ENCODE results near the gene MACROH2A1. TPM values are rescaled to one million over a fixed set of nuclear protein-coding genes. Genes with fewer than 3 reads are reported as not detected.

MACROH2A1 gene
- total and polyA plus RNA-seq, 10 of the 15 experiments (the other 5 are each of a cell fraction or from before 2014, with no cell fraction given): 45.7 to 230 (median 196) TPM

DNA sequence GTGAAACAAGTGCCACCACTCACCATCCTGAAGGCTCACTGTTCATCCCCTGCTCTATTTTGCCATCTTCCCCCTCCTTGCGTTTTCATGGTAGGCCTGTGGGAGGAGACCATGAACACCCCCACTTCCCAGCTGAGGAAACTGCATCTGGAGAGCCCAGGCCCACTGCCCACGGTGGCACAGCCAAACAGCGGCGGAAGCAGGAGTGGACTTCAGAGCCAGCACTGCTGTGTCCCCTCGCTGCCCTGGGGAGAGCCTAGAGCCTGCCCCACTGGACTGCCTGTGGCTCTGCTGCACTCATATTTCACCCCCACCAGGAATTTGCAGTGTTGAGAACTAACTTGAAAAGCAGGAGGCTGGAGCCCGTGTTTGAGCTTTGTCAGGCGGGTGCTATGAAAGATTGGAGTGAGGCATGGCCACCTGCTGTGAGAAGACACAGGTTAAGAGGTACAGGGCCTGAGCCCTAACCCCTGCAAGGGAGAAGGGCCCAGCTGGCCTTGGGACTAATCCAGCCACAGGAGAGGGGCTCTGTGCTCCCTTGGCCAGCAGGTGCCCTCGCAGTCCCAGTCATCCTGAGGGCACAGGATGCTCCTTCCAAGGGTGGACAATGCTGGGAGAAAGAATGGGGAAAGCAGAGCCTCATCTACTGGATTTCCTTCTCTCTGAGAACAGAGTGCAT, 79.0 kb downstream of the MACROH2A1 start:
- no peak for DNase-seq (ENCODE audit: low read depth, low spot score)
- ChIA-PET RAD21 (ENCODE audit: unreplicated experiment) (no interaction called here), POLR2A (no interaction called here), CTCF (no interaction called here), SMC1A (ENCODE audit: uncharacterized antibody, unreplicated experiment) (no interaction called here)
- TF ChIP-seq SUPT20H (IDR thresholded peaks at IDR 0.05; ENCODE audit: borderline replicate concordance, control insufficient read depth, low read depth, low read length) (no peak), CHD1 (IDR thresholded peaks at IDR 0.05; ENCODE audit: low read depth, low read length) (no peak), SREBF2 (IDR thresholded peaks at IDR 0.05; ENCODE audit: low read length) (no peak), RAD51 (IDR thresholded peaks at IDR 0.05) (no peak), EZH2 (IDR thresholded peaks at IDR 0.05; ENCODE audit: borderline replicate concordance, control insufficient read depth, low read depth, low read length) (no peak), CBX3 (IDR thresholded peaks at IDR 0.05; ENCODE audit: borderline replicate concordance, low read depth) (no peak), POLR2A (IDR thresholded peaks at IDR 0.05; ENCODE audit: low read depth, low read length) (no peak), KLF5 (IDR thresholded peaks at IDR 0.05; ENCODE audit: partially characterized antibody) (no peak), GABPA (IDR thresholded peaks at IDR 0.05; ENCODE audit: low read depth) (no peak), ETV6 (conservative IDR thresholded peaks at IDR 0.05 in 1 of 2, IDR thresholded peaks at IDR 0.05 in 1 of 2; ENCODE audit: borderline replicate concordance in 1 of 2, low read depth in 1 of 2) (no peak), ASH2L (IDR thresholded peaks at IDR 0.05; ENCODE audit: borderline replicate concordance, low read depth) (no peak), MTA3 (IDR thresholded peaks at IDR 0.05; ENCODE audit: borderline replicate concordance, low read length) (no peak), TCF3 (IDR thresholded peaks at IDR 0.05; ENCODE audit: borderline replicate concordance, insufficient read depth, low read depth, low read length) (no peak), TARDBP (IDR thresholded peaks at IDR 0.05; ENCODE audit: borderline replicate concordance) (no peak), PML (IDR thresholded peaks at IDR 0.05; ENCODE audit: low read length) (no peak), TBL1XR1 (IDR thresholded peaks at IDR 0.05; ENCODE audit: low read depth, low read length) (no peak), JUND (IDR thresholded peaks at IDR 0.05; ENCODE audit: low read depth, low read length) (no peak), NR2F1 (conservative IDR thresholded peaks at IDR 0.05) (no peak)
- TF ChIP-seq, protein P1, sequence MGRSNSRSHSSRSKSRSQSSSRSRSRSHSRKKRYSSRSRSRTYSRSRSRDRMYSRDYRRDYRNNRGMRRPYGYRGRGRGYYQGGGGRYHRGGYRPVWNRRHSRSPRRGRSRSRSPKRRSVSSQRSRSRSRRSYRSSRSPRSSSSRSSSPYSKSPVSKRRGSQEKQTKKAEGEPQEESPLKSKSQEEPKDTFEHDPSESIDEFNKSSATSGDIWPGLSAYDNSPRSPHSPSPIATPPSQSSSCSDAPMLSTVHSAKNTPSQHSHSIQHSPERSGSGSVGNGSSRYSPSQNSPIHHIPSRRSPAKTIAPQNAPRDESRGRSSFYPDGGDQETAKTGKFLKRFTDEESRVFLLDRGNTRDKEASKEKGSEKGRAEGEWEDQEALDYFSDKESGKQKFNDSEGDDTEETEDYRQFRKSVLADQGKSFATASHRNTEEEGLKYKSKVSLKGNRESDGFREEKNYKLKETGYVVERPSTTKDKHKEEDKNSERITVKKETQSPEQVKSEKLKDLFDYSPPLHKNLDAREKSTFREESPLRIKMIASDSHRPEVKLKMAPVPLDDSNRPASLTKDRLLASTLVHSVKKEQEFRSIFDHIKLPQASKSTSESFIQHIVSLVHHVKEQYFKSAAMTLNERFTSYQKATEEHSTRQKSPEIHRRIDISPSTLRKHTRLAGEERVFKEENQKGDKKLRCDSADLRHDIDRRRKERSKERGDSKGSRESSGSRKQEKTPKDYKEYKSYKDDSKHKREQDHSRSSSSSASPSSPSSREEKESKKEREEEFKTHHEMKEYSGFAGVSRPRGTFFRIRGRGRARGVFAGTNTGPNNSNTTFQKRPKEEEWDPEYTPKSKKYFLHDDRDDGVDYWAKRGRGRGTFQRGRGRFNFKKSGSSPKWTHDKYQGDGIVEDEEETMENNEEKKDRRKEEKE (IDR thresholded peaks at IDR 0.05): no peak
- TF ChIP-seq, protein P2, sequence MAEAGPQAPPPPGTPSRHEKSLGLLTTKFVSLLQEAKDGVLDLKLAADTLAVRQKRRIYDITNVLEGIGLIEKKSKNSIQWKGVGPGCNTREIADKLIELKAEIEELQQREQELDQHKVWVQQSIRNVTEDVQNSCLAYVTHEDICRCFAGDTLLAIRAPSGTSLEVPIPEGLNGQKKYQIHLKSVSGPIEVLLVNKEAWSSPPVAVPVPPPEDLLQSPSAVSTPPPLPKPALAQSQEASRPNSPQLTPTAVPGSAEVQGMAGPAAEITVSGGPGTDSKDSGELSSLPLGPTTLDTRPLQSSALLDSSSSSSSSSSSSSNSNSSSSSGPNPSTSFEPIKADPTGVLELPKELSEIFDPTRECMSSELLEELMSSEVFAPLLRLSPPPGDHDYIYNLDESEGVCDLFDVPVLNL (IDR thresholded peaks at IDR 0.05; ENCODE audit: low read depth, low read length): no peak
- WGBS (ENCODE audit: insufficient coverage, insufficient replicate concordance, low lambda C conversion rate, missing lambda C conversion rate): 36% methylated on average over 8 of the region's 8 CpGs
- no peaks in the 10 kb centered on the region for H3K36me3 ChIP-seq (ENCODE audit: control insufficient read depth in 2 of 2, insufficient read depth in 2 of 2, low read length in 1 of 2)
- intact Hi-C loops (cut with micrococcal nuclease; ENCODE audit: unreplicated experiment) (no loop called here), in situ Hi-C loops (cut with MboI) (no loop called here)
- no peak overlapping the region for H3K4me3 ChIP-seq
- H3K4me1 ChIP-seq (ENCODE audit: control insufficient read depth, insufficient read depth, low read length): no peaks in the 10 kb centered on the region
- no peaks in the 10 kb centered on the region for H4K20me1 ChIP-seq (ENCODE audit: control insufficient read depth, insufficient read depth)
- BruUV-seq (replicated peaks): no TSS peak
- H3K9me3 ChIP-seq (replicated peaks; ENCODE audit: control insufficient read depth, insufficient read depth, low read length): no peaks in the 10 kb centered on the region
- H3K79me2 ChIP-seq (ENCODE audit: control insufficient read depth, insufficient read depth, low read length): no peaks in the 10 kb centered on the region
- H3K27ac ChIP-seq (ENCODE audit: control insufficient read depth, insufficient read depth): no peak overlapping the region
- H3K4me2 ChIP-seq (ENCODE audit: control insufficient read depth, insufficient read depth): no peak overlapping the region
- ATAC-seq: no peak
- no peak overlapping the region for H2AFZ ChIP-seq (ENCODE audit: control insufficient read depth, low read depth, low read length)
- no peaks in the 10 kb centered on the region; a peak in 1 of 4 replicates for H3K27me3 ChIP-seq (replicated peaks in 1 of 2; ENCODE audit: control insufficient read depth in 2 of 2, insufficient read depth in 2 of 2, low read length in 1 of 2)
- no peak for FAIRE-seq
- H3K9ac ChIP-seq (ENCODE audit: control insufficient read depth, insufficient read depth, low read length): no peak overlapping the region
